ENCODE results near the gene GRIN3A.

Gene GRIN3A

GRCh38 chr9:101705135-101705661 is 33.2 kb downstream of the GRIN3A start:
- no peak for DNase-seq (ENCODE audit: low spot score)

DNA sequence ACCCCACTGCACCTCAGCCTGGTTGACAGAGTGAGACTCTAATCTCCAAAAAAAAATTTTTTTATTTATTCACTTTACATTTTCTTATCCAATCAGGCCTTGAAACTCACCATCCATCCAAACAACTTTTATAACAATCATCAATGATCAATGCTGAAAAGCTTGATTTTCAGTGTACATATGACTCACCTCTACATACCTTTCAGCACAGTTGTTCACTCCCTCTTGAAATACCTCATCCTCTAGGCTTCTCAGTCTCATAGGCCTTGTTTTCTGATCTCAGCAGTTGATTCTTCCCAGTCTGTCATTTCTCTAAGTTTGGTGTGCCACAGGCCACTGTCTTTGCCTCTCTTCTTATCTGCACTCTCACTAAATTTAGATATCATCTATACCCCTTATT is 36.2 kb downstream of the GRIN3A start:
- DNase-seq (ENCODE audit: low spot score): no peak

GRCh38 chr9:101693546-101694336 is 44.7 kb downstream of the GRIN3A start:
- no peak for DNase-seq (ENCODE audit: low spot score)

DNA sequence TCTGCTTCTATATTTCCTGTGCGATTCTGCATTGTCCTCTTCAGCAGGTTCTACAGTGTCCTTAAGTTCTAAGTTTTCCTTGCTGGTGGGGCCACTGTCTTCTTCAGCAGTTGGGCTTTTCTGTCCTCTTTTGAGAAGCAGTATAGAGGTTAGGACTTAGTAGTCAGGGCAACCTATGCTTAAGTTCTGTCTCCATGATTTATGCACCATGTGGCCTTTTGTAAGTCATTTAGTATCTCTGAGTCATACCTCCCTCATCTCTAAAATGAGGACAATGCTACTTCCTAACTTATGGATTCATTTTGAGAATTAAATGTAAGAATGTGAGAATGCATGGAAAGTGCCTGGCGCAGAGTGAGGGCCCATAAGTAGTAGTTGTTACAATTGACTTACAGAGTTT is 46.8 kb downstream of the GRIN3A start:
- no peak for DNase-seq (ENCODE audit: low spot score)

DNA sequence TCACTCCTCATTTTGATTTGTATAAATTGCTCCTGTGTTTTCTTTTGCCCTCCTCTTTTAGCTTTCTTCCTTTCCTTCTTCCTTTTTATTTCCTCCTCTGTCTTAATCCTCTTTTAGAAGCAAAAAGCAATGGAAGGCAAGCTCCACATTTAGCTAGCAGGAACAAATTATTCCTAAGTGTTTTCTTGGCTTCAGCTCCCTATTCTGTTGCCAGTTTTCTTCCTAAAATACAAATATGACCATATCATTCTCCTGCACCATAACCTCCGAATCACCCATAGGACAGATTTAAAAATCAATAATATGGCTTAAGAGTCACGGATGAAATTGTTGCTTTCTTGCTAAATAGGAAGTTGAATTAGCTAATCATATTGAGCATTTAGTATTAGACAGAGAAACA is 49.4 kb downstream of the GRIN3A start:
- DNase-seq (ENCODE audit: low spot score): no peak

DNA sequence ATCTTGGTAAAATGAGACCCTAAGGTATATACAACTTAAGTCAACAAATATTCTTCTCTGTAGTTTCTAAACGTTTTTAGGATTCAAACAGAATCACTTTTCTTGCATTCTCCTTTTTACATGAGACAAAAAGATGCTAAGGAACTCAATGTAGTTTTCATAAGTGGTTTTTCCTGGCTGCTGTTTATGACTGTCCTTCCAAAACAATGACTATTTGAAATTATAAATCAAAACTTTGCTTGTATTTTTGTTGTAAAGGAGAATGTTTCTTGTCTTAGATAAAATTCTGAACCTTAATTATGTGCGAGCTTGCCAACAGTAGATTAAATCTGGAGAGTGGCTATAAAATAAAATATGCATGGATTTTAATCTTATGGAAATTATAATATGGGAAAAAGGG is 53.8 kb downstream of the GRIN3A start:
- no peak for DNase-seq (ENCODE audit: low spot score)

GRCh38 chr9:101683236-101683635 is 55.2 kb downstream of the GRIN3A start:
- no peak for DNase-seq (ENCODE audit: low spot score)

- no peak for DNase-seq (ENCODE audit: low spot score)
Observed at GRCh38 chr9:101677861-101678260, 60.6 kb downstream of the GRIN3A start.

GRCh38 chr9:101675341-101675740 is 63.1 kb downstream of the GRIN3A start:
- no peak for DNase-seq (ENCODE audit: low spot score)

- DNase-seq (ENCODE audit: low spot score): no peak
Observed at GRCh38 chr9:101674165-101674564, 64.3 kb downstream of the GRIN3A start.

DNA sequence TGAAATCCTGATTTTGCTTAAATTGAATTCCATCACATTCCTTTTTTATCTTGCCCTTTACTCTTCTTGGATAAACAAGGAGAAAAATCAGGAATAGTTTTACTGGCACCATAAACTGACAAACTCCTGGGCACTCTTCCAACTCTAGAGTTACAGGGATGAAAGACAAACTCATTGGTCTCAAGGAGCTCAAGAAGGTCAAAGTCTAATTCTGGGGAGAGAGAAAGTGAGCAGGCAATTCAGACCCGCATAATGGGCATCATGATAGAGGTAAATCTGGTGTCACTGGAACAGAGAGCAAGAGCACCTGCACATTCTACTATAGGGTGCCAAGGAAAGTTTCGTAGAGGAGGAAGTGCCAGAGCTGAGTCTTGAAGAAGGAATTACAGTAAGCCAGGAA is 64.8 kb downstream of the GRIN3A start:
- DNase-seq (ENCODE audit: low spot score): no peak

GRCh38 chr9:101671567-101671966 is 66.9 kb downstream of the GRIN3A start:
- no peak for DNase-seq (ENCODE audit: low spot score)

DNA sequence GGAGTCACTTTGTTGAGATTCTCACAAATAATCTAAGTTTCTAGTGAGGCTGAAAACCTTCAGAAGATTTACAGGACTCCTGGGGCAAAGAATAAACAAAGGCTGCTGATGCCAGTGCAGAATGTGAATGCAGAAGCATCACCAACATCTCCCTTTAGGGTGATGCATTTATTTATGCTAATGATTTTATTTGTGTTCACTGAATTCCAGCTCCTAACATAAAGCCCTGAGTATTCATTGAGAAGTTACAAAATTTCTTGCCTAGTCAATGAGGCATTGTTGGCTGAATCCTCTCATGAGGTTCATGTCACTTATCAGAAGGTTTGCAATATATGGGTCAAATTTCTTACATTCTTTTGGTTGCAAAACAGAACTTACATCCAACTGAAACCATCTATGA is 70.0 kb downstream of the GRIN3A start:
- DNase-seq (ENCODE audit: low spot score): no peak

DNA sequence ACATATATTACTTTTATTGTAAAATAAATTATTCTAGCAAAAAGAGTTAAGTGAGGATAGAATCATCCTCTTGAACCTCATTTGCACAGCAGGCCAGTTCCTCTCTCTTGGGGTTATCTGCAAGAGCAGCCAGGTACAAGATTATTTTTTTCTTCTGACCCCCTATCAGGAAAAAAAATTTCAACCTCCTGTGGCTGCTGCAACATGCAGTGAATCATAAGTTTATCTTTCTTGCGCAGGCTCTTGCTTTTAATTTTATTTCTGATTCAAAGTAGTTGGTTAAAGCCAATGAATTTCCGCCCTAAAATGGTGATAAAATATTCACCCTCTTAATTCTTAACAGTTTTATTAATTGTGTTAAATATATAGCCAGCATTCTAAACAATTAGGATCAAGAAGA is 74.0 kb downstream of the GRIN3A start:
- DNase-seq (ENCODE audit: low spot score): no peak

DNA sequence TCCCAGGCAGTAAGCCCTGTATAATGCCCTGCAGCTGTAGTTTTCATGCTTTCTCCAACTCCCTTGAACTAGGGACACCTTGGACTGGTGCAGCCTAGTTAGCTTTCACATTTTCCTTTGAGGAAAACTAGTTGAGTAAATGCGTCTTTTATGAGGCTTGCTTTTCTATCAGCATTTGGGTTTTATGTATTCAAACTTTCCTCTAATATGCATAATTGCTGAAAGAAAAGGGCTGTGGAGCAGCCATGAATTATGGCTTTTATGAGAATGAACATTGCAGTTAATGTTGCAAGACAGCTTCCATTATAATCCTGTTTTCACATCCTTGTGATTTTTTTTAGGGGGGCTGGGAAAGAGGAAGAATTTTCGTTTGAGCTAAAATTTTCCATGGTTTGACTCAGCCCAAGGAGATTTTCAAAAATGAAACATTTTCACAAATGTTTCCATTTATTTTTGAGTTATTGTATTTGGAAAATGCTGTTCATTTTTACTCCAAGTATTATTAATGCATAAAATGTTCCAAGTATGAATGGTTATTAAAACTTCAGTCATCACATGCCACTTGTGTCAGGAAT is 85.8 kb downstream of the GRIN3A start:
- no peak for DNase-seq (ENCODE audit: low spot score)

GRCh38 chr9:101650142-101650541 is 88.3 kb downstream of the GRIN3A start:
- DNase-seq (ENCODE audit: low spot score): no peak

GRCh38 chr9:101648493-101648892 is 90.0 kb downstream of the GRIN3A start:
- DNase-seq (ENCODE audit: low spot score): no peak

DNA sequence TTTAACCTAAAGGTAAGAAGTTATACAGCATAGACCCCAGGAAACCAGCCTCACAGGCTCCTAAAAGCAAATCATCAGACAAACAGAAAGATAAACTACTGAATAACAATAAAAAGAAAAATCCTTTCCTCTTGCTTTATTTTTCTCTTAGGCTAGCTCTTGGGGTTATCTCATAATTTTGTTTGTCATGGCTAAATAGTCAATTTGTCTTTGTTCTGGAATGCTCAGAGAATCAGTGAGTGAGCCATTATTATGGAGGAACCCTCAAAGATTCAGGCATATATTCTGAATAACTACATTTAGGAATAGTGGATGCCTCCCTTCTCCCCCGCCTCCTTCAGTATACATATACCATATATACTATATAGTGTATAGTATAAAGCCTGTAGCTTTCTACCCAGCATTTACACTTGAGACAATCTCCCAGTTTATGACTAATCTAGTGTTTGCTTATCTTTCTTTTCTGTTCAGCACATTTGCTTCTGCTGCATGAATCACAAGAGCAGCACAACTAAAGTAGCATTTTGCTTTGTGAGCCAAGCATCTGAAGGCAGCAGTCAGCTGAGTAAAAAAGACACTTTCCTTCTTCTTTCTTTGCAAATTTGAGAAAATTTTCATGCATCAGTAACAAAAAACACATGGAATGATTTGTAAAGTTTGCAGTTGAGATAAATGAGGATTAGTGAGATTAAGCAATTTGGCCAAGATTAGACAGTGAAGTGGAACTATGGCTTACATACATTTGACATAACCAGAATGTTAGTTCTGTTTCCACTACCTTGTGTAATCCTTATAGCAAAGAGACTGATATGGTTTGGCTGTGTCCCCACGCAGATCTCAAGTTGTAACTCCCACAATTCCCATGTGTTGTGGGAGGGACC is 98.4 kb downstream of the GRIN3A start:
- no peak for DNase-seq (ENCODE audit: low spot score)

DNA sequence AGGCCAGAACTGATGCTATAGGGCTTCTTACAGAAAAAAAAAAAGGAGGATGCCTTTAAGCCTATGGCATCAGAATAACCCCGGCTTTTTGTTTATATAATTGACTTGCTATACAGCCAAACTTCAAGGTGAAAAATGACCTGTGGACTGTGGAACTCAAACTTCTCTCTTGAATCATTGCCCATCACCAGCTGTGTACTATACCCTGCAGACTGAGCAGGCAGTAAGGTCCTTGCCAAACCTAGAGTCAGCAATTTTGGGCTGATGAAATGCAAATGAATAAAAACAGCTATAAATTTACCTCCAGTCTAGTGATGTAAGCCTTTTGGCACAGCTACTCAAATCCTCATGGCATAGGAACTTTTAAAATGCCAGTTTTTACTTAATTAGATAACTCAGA is 99.1 kb downstream of the GRIN3A start:
- no peak for DNase-seq (ENCODE audit: low spot score)

GRCh38 chr9:101636247-101636646 is 102.2 kb downstream of the GRIN3A start:
- no peak for DNase-seq (ENCODE audit: low spot score)

GRCh38 chr9:101635473-101635872 is 103.0 kb downstream of the GRIN3A start:
- no peak for DNase-seq (ENCODE audit: low spot score)

- no peak for DNase-seq (ENCODE audit: low spot score)
Observed at GRCh38 chr9:101634741-101635409, 103.6 kb downstream of the GRIN3A start.

All from AG08395 (cell line).